ENCODE measurements around the gene ZNF90. TPM values are rescaled to one million over a fixed set of nuclear protein-coding genes. Genes with fewer than 3 reads are reported as not detected.

ZNF90 gene
- total and polyA plus RNA-seq, 2 donors (not counting 3 experiments of a cell fraction or from before 2014, with no cell fraction given), result 0.92 to 4.1 TPM

- Histone ChIP-seq H3K9me1 (replicated peaks; ENCODE audit: control insufficient read depth, extremely low read depth, insufficient read depth, low read length) (no peaks in the 10 kb centered on the region), H3K4me3 (replicated peaks in 1 of 3; ENCODE audit: insufficient read depth in 1 of 3, low read depth in 1 of 3, low read length in 3 of 3) (no peak overlapping the region), H3K27ac (ENCODE audit: insufficient read depth, low read depth, low read length) (no peak overlapping the region), H3K36me3 (ENCODE audit: control insufficient read depth in 2 of 2, extremely low read depth in 1 of 2, insufficient read depth in 2 of 2, low read length in 2 of 2) (no peaks in the 10 kb centered on the region), H4K20me1 (replicated peaks; ENCODE audit: control insufficient read depth, extremely low read depth, insufficient read depth, low read length) (no peaks in the 10 kb centered on the region), H3K4me1 (ENCODE audit: control insufficient read depth, extremely low read depth, insufficient read depth, low read length) (no peaks in the 10 kb centered on the region), H3K27me3 (ENCODE audit: control insufficient read depth in 2 of 2, insufficient read depth in 2 of 2, low read length in 2 of 2) (no peaks in the 10 kb centered on the region), H3K79me2 (ENCODE audit: control insufficient read depth, insufficient read depth, low read length) (no peaks in the 10 kb centered on the region), H3K9ac (replicated peaks; ENCODE audit: extremely low read depth, insufficient read depth, low read length) (no peak overlapping the region), H2AFZ (ENCODE audit: low read depth, low read length) (no peak overlapping the region), H3K9me3 (replicated peaks; ENCODE audit: control insufficient read depth, insufficient read depth, low read length) (no peaks in the 10 kb centered on the region), H3K4me2 (ENCODE audit: insufficient read depth, low read length) (no peak overlapping the region)
- ChIA-PET POLR2A (no interaction called here), CTCF (no interaction called here)
- dilution Hi-C loops (cut with MboI; ENCODE audit: extremely low pct_ligation_motif_present, low sequenced_read_pairs), result no loop called here
- BruUV-seq (replicated peaks), result no TSS peak
- DNase-seq (ENCODE audit: low read depth, low spot score), result no peak
- TF ChIP-seq POLR2A (IDR thresholded peaks at IDR 0.05; ENCODE audit: low read depth, low read length) (no peak), EZH2 (IDR thresholded peaks at IDR 0.05; ENCODE audit: borderline replicate concordance, low read depth, low read length, severe bottlenecking) (no peak), MYC (IDR thresholded peaks at IDR 0.05; ENCODE audit: low read depth, low read length) (no peak)
- intact Hi-C loops (cut with micrococcal nuclease), result no loop called here
- no peak for FAIRE-seq
Observed at GRCh38 chr19:20060282-20060681, 17.5 kb upstream of the ZNF90 start.

GRCh38 chr19:20066861-20067260, 10.9 kb upstream of the ZNF90 start:
- Histone ChIP-seq H2AFZ (ENCODE audit: low read depth, low read length) (no peak overlapping the region), H3K4me2 (ENCODE audit: insufficient read depth, low read length) (no peak overlapping the region), H3K27ac (ENCODE audit: insufficient read depth, low read depth, low read length) (no peak overlapping the region), H3K79me2 (ENCODE audit: control insufficient read depth, insufficient read depth, low read length) (no peaks in the 10 kb centered on the region), H3K9me1 (replicated peaks; ENCODE audit: control insufficient read depth, extremely low read depth, insufficient read depth, low read length) (no peaks in the 10 kb centered on the region), H3K9me3 (replicated peaks; ENCODE audit: control insufficient read depth, insufficient read depth, low read length) (no peaks in the 10 kb centered on the region), H3K27me3 (ENCODE audit: control insufficient read depth in 2 of 2, insufficient read depth in 2 of 2, low read length in 2 of 2) (no peaks in the 10 kb centered on the region), H3K4me3 (replicated peaks in 1 of 3; ENCODE audit: insufficient read depth in 1 of 3, low read depth in 1 of 3, low read length in 3 of 3) (no peak overlapping the region), H4K20me1 (replicated peaks; ENCODE audit: control insufficient read depth, extremely low read depth, insufficient read depth, low read length) (no peaks in the 10 kb centered on the region), H3K4me1 (ENCODE audit: control insufficient read depth, extremely low read depth, insufficient read depth, low read length) (no peaks in the 10 kb centered on the region), H3K36me3 (ENCODE audit: control insufficient read depth in 2 of 2, extremely low read depth in 1 of 2, insufficient read depth in 2 of 2, low read length in 2 of 2) (no peaks in the 10 kb centered on the region), H3K9ac (replicated peaks; ENCODE audit: extremely low read depth, insufficient read depth, low read length) (no peak overlapping the region)
- dilution Hi-C loops (cut with MboI; ENCODE audit: extremely low pct_ligation_motif_present, low sequenced_read_pairs) (no loop called here), intact Hi-C loops (cut with micrococcal nuclease) (no loop called here)
- DNase-seq (ENCODE audit: low read depth, low spot score) (no peak), FAIRE-seq (no peak)
- ChIA-PET POLR2A (no interaction called here), CTCF (no interaction called here)
- BruUV-seq (replicated peaks), result no TSS peak
- TF ChIP-seq POLR2AphosphoS5 (IDR thresholded peaks at IDR 0.05; ENCODE audit: insufficient read depth, low read depth, low read length) (no peak), MYC (IDR thresholded peaks at IDR 0.05; ENCODE audit: low read depth, low read length) (no peak), GATA2 (IDR thresholded peaks at IDR 0.05; ENCODE audit: insufficient read depth, insufficient read length, low read depth, low read length) (no peak), POLR2A (IDR thresholded peaks at IDR 0.05; ENCODE audit: low read depth, low read length) (no peak)
